Choroid plexus epithelial cell (primary cell): ENCODE measurements around the gene TBX19.

Experiments used
- DNase-seq: peaks from one replicate; pipeline ENCODE4 v3.0.0-alpha.2; 2010; ENCODE audit warnings: low read depth
- H3K4me3 ChIP-seq: 2 replicates; pipeline ENCODE4 v1.5.1; 2011; ENCODE audit warnings: low read depth, mild to moderate bottlenecking, control low read depth, low read length, moderate library complexity
- CTCF ChIP-seq: conservative IDR thresholded peaks from 2 replicates; pipeline ENCODE4 v1.5.1; 2011; ENCODE audit warnings: low read depth, mild to moderate bottlenecking, control low read depth, inconsistent platforms, low read length, moderate library complexity

Gene TBX19

DNA sequence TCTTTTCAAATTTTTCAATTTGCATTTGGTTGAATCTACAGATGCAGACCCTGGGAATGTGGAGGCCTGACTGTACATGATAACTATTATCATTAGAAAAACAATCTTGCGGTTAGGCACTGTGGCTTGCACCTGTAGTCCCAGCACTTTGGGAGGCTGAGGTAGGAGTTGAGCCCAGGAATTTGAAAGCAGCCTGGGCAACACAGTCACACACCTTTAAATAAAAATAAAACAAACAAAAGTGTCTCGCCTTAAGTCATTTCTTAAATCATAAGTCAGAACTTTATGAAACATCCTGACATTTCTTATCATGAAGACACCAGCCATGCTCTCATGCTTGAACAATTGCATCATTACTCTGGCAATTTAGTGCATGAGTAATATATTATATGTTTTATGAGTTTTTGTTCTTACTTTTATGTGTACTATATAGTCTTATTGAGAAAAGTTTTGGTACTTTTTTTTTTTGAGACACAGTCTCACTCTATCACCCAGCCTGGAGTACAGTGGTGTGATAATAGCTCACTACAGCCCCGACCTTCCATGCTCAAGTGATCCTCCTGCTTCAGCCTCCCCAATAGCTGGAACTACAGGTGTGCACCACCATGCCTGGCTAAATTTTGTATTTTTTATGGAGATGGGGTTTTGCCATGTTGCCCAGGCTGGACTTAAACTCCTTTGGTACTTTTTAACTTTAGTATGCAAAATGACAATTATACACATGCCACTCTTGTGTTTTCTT, 7.8 kb downstream of the TBX19 start:
- DNase-seq, result peak; percentile 63
- H3K4me3 ChIP-seq, result no peak overlapping the region
- no peak for TF ChIP-seq CTCF

DNA sequence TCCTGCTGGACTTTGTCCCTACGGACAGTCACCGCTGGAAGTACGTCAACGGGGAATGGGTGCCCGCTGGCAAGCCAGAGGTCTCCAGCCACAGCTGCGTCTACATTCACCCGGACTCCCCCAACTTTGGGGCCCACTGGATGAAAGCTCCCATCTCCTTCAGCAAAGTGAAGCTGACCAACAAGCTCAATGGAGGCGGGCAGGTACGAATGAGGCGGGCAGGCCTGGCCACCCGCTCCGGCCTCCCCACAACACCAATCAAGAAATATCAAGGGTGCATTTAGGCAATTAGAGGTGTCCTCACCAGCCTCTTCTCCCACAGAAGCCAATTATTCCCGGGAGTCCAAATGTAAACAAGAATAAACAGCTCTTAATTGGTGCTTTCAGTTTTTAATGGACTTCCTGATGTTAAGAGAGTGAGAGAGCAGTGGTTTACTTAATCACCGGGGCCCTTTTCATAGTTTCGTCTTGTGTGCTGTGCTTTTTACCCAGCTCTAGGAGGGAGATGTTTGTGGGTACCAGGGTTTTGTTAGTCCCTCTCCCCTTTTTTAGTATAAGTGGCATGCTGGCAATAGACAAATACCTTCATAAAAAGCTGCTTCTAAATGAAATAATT, 10.7 kb downstream of the TBX19 start:
- no peak for TF ChIP-seq CTCF
- DNase-seq, result no peak
- H3K4me3 ChIP-seq, result no peak overlapping the region

- TF ChIP-seq CTCF, result no peak
- no peak for DNase-seq
- H3K4me3 ChIP-seq, result no peak overlapping the region
Observed at GRCh38 chr1:168293356-168293755, 12.7 kb downstream of the TBX19 start.

GRCh38 chr1:168295411-168296114, 14.9 kb downstream of the TBX19 start:
- TF ChIP-seq CTCF, result no peak
- no peak overlapping the region for H3K4me3 ChIP-seq
- no peak for DNase-seq

- H3K4me3 ChIP-seq, result no peak overlapping the region
- TF ChIP-seq CTCF, result no peak
- no peak for DNase-seq
Observed at GRCh38 chr1:168297019-168297730, 16.5 kb downstream of the TBX19 start.

DNA sequence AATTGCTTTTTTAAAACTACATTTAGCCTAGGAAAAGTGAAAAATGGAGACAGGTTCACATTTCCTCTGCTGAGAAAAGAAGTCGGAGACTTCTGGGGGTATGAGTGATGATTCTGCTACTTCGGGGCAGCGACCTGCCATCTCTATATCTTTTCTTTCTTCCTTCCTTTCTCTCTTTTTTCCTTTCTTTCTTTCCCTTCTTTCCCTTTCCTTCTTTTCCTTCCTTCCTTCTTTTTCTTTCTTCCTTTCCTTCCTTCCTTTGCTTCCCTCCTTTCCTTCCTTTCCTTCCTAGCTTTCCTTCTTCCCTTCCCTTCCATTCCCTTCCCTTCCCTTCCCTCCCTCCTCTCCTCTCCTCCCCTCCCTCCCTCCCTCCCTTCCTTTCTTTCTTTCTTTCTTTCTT, 17.8 kb downstream of the TBX19 start:
- no peak for DNase-seq
- TF ChIP-seq CTCF, result no peak
- H3K4me3 ChIP-seq, result no peak overlapping the region
